GM18870 (cell line): ENCODE measurements around the gene ZKSCAN8.

Experiments
- ATAC-seq: cut with Tn5 transposase; IDR thresholded peaks from one replicate; pipeline ENCODE4 v1.9.1; 2021; ENCODE audit warnings: moderate library complexity; ENCODE audit not compliant: unreplicated experiment

The ZKSCAN8 gene

DNA sequence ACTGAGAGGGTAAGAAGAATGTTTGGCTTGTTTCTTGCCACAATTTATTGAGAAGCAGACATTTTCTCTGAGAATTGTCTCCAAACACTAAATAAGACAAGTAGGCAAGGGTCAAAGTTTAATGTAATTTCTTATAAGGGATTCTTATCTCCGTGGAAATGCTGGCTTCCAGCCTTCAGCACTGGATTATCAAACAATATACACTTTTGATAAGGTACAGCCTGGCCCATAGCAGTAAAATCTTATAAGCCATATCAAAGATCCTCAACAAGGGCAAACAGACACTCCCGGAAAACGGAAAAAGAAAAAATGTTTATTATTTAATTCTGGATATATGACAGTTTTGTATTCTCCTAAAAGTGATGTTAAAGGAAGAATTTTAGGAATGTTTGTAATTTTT, 64.8 kb downstream of the ZKSCAN8 start:
- no peak for ATAC-seq

DNA sequence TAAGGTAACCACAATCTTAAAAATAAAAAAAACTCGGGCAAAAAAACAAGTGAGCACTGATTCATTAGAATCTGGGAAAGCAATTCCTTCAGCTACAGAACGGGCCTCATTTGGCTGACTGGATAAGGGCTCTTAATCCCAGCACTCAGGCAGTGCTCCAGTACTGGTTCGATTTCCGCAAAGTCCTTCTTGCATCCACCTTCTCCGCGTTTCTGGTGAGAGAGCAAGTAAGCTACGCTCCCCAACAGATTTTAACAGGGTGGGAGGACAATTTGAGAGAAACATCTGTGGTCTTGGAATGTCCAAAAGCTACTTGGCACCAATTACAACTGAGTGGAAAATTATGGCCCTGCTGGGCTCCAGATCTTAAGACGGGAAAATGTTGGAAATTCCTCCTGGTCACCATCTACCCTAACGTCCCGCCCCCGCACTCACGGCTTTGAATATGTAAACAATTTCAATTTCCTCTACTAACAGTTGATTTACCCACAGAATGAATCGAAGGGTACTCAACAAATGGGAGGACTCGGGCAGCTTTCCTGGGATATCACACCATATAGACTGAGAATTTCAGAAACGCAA, 65.3 kb downstream of the ZKSCAN8 start:
- no peak for ATAC-seq

DNA sequence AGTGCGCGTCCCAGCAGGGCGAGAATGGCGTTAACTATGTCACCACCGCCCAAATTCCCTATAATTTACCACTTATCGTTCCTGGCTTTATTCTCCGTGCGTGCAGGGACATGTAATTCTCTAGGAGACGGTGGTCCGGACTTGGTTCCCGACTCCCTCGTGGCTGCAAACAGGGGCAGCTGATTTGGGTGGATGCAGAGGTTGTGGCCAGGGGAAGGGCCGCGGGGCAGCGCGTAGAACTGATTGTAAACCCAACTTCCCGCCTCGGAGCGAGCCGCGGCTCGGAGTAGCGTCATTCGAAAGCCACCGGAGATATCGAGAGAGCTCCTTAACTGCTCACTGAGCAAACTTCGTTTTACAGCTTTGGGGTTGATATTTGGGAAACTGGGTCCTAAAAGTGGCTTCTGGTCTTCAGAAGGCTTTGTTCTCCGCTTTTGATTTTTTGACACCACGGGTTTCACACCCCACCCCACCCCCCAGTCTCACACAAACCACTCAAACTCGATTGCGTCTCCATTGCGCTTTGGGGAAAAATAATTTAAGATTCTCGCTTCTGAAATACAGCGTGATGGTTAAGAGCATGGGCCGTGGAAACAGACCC, 65.9 kb downstream of the ZKSCAN8 start:
- no peak for ATAC-seq

DNA sequence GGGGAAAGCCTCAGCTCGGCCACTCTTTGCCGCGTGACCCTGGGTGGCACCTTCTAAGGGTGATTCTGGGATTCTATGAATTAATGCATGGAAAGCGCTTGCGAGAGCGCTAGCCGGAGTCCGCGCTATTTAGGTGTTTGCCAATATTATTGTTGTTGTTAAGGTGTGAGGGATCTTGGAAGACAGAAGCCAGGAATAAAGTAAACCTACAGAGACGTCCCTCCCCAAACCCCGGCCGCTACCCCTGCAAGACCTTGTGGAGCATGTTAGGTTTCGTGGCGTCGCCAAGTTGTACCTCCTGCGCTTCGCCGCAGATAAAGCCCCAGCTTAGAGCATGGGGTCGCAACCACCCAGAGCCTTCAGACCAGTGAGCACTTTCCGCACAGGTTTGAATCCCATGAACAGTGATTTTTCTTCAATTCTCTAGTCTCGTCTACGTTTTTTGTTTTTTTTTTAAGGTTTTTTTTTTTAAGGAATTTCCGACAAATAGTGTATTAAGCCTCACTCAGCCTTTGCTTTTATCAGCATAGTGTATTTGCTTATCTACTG, 66.5 kb downstream of the ZKSCAN8 start:
- no peak for ATAC-seq
